Measurements from ENCODE around the gene VPS33A. TPM values are rescaled to one million over a fixed set of nuclear protein-coding genes. Genes with fewer than 3 reads are reported as not detected.
A peak's percentile ranks its signal among the peaks of the same experiment; 100 is the strongest.

VPS33A gene
- total RNA-seq, 2 experiments from 2014 or later = 19.7 to 21.4 TPM

DNA sequence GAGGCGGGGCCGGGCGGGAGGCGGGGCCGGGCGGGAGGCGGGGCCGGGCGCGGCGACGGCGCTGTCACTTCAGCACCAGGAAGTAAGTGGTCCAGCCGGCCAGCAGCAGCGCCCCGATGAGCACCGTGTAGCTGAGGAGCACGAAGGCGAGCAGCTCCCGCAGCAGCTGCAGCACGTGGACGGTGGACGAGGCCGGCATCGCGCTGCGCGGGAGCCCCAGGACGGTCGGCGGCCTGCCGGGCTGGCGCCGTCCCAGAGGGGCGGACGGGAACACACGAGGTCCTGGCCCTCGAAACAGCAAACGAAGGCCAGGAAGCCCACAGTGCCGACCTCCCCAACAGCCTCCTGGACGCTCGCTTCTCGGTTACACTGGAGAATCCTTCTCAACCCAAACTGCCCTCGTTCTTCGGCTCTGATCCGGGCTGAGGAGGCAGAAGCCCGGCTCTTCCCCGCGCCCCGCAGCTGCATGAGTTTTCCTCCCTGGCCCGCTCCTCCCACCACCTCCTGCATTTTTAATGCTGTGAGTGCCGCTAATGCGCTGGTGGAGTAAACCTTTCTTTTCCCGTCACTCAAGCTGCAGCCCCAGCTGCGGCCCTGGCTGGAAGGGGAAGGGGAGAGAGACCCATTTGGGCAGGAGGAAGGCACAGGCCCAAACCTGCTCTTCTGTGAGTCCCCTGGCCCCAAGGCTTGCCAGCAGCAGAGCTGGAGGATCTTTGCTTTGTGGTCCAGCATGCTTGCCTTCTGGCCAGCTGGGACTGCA is 39.7 kb downstream of the VPS33A start:
- ATAC-seq (no peak), DNase-seq (no peak)
- Mint-ChIP-seq H3K36me3 (ENCODE audit: low read depth) (peaks cover 23% of the 10 kb centered on the region), H3K9me3 (no peaks in the 10 kb centered on the region), H3K4me3 (peak overlapping the region; percentile 87), H3K4me1 (ENCODE audit: low read depth) (peaks cover 35% of the 10 kb centered on the region), H3K27ac (peak overlapping the region; percentile 43), H3K27me3 (no peaks in the 10 kb centered on the region)
- CTCF ChIA-PET = interaction anchor here (1.0 to 4.4 kb wide), 6 partner anchors 12 to 172 kb away, joined by 3 to 21 read pairs (median 6); no protein-coding TSS in a partner anchor
- intact Hi-C loops (cut with micrococcal nuclease) = no loop called here
- POLR2A ChIA-PET = interaction anchor here (0.8 to 3.5 kb wide), 6 partner anchors 10 to 301 kb away, joined by 3 to 17 read pairs (median 4); partner anchors contain the start of genes KNTC1 and RSRC2
- TF ChIP-seq, protein P1, sequence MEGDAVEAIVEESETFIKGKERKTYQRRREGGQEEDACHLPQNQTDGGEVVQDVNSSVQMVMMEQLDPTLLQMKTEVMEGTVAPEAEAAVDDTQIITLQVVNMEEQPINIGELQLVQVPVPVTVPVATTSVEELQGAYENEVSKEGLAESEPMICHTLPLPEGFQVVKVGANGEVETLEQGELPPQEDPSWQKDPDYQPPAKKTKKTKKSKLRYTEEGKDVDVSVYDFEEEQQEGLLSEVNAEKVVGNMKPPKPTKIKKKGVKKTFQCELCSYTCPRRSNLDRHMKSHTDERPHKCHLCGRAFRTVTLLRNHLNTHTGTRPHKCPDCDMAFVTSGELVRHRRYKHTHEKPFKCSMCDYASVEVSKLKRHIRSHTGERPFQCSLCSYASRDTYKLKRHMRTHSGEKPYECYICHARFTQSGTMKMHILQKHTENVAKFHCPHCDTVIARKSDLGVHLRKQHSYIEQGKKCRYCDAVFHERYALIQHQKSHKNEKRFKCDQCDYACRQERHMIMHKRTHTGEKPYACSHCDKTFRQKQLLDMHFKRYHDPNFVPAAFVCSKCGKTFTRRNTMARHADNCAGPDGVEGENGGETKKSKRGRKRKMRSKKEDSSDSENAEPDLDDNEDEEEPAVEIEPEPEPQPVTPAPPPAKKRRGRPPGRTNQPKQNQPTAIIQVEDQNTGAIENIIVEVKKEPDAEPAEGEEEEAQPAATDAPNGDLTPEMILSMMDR (IDR thresholded peaks at IDR 0.05) = no peak

DNA sequence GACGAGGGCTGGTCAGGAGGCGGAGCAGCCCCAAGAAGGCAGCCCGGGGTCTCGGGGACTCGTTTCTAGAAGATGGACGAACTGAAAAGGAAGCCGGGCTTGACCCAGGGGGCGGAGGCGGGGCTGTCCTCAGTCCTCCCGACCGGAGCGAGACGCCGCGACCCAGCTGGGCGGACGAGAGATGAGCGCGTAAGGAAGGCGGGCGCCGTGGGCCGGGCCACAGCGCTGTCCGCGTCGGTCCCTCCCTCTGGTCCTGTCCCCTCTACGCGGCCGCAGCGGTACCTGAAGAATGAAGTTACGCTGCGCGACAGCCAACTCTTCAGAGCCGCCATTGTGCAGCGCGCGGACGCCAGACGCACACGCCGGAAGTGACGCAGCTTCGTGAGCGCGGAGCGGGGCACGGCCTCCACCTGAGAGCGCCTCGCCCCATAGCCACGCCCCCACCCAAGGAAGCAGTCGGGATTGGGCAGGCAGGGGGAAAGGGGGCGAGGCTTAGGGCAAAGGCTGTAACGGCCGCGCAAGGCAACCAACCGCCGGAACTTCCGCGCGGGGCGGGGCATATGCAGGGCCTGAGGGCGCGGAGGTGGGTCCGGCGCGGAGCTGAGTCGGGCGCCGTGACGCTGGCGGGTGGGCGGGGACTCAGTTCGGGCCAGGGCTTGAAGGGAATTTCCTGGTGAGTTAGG is 40.5 kb downstream of the VPS33A start, which contains the start of gene DIABLO:
TSS of gene DIABLO (minus strand) at position 370 of the 683 bp plus-strand sequence. CDS start at position 332, 38 bp downstream.
- intact Hi-C loops (cut with micrococcal nuclease) = no loop called here
- peaks cover 19% of the 10 kb centered on the region for H3K36me3 Mint-ChIP-seq (ENCODE audit: low read depth)
- H3K4me1 Mint-ChIP-seq (ENCODE audit: low read depth) = peaks cover 37% of the 10 kb centered on the region

GRCh38 chr12:122216445-122216844 is 49.8 kb downstream of the VPS33A start:
- peaks cover 36% of the 10 kb centered on the region for H3K36me3 Mint-ChIP-seq (ENCODE audit: low read depth)
- H3K27me3 Mint-ChIP-seq = no peaks in the 10 kb centered on the region
- ChIA-PET POLR2A (interaction anchor here (2.2 to 3.5 kb wide), 2 partner anchors 10 to 11 kb away, joined by 7 to 17 read pairs; partner anchors contain the start of gene DIABLO), CTCF (interaction anchor here (0.7 to 1.6 kb wide), 3 partner anchors 8 to 15 kb away, joined by 3 to 5 read pairs (median 3); no protein-coding TSS in a partner anchor)
- ATAC-seq (no peak), DNase-seq (no peak)
- peaks cover 5% of the 10 kb centered on the region for H3K4me1 Mint-ChIP-seq (ENCODE audit: low read depth)
- no peak overlapping the region for H3K27ac Mint-ChIP-seq
- intact Hi-C loops (cut with micrococcal nuclease) = no loop called here
- TF ChIP-seq, protein P1 (IDR thresholded peaks at IDR 0.05) = no peak
- no peak overlapping the region for H3K4me3 Mint-ChIP-seq
- H3K9me3 Mint-ChIP-seq = no peaks in the 10 kb centered on the region

More for the DNA sequence above, 40.5 kb downstream of the VPS33A start, which contains the start of gene DIABLO:
- Mint-ChIP-seq H3K9me3 (no peaks in the 10 kb centered on the region), H3K27me3 (no peaks in the 10 kb centered on the region), H3K27ac (peak within 1 kb of the TSS; percentile 91), H3K4me3 (peak within 1 kb of the TSS; percentile 87)
- DNase-seq (peak; percentile 100), ATAC-seq (peak; percentile 97)
- POLR2A ChIA-PET = interaction anchor here (0.8 to 3.5 kb wide), 6 partner anchors 9 to 301 kb away, joined by 3 to 17 read pairs (median 4); partner anchors contain the start of genes KNTC1 and RSRC2
- CTCF ChIA-PET = interaction anchor here (0.7 to 4.4 kb wide), 5 partner anchors 12 to 171 kb away, joined by 3 to 21 read pairs (median 3); no protein-coding TSS in a partner anchor
- TF ChIP-seq, protein P1 (IDR thresholded peaks at IDR 0.05) = no peak

DNA sequence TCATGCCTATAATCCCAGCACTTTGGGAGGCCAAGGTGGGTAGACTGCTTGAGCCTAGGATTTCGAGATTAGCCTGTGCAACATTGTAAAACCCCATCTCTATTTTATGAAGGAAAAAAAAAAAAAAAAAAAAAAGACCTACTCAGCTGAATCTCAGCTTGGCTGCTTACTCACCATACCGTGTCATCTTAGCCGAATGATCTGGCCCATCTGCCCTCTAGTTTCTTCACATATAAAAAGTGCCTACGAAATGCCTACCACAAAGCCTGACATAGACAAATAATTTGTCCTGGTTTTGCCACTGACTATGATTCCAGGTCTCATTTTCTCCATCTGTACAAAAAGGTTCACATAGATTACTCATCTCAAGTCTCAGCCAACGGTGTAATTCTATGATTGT is 50.5 kb downstream of the VPS33A start:
- ATAC-seq (no peak), DNase-seq (no peak)
- Mint-ChIP-seq H3K9me3 (no peaks in the 10 kb centered on the region), H3K27ac (no peak overlapping the region), H3K36me3 (ENCODE audit: low read depth) (peaks cover 40% of the 10 kb centered on the region), H3K4me3 (no peak overlapping the region), H3K4me1 (ENCODE audit: low read depth) (peaks cover 2% of the 10 kb centered on the region), H3K27me3 (no peaks in the 10 kb centered on the region)
- ChIA-PET POLR2A (interaction anchor here (2.2 to 3.5 kb wide), 2 partner anchors 10 to 11 kb away, joined by 7 to 17 read pairs; partner anchors contain the start of gene DIABLO), CTCF (interaction anchor here (0.7 to 1.6 kb wide), 3 partner anchors 9 to 15 kb away, joined by 3 to 5 read pairs (median 3); no protein-coding TSS in a partner anchor)
- intact Hi-C loops (cut with micrococcal nuclease) = no loop called here
- TF ChIP-seq, protein P1 (IDR thresholded peaks at IDR 0.05) = no peak

All from activated CD8-positive, alpha-beta T cell treated with anti-CD3 and anti-CD28 coated beads for 36 hours (primary cell).